GM21367 (cell line): Measurements from ENCODE around the gene LLCFC1.

Experiments used
- ATAC-seq: cut with Tn5 transposase; IDR thresholded peaks from one replicate; pipeline ENCODE4 v1.9.1; 2021; ENCODE audit not compliant: unreplicated experiment

LLCFC1 gene

DNA sequence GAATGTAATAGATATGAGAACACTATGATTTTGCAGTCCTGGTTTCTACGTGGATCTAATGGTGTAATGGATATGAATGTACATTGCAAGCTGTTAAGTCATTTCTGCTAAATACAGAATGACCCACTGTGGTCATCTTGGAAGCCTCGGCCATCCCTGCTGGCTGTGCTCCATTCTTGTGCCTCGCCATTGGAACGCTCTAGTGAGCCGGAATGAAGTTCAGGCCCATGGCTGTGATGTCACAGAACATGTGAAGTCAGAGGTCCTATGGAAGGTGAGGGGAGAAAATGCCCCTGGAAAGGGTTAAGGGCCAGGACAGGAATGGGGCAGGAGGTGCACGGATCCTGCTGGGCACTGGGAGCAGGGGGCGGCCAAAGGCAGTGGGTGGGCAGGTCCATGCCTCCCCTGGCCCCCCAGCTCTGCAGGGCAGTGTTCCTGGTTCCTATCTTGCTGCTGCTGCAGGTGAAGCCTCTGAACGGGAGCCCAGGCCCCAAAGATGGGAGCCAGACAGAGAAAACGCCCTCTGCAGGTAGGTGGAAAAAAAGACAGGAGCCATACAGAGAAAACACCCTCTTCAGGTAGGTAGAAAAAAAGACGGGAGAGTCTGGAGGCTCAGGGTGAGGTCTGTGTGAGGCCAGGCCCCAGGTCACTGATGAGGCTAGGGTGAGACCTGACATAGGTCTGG, at the start of gene LLCFC1:
Gene LLCFC1, plus strand, starts transcription at position 259 of the 685 bp plus-strand sequence. Its CDS starts 138 bp downstream, at position 397.
- no peak for ATAC-seq

DNA sequence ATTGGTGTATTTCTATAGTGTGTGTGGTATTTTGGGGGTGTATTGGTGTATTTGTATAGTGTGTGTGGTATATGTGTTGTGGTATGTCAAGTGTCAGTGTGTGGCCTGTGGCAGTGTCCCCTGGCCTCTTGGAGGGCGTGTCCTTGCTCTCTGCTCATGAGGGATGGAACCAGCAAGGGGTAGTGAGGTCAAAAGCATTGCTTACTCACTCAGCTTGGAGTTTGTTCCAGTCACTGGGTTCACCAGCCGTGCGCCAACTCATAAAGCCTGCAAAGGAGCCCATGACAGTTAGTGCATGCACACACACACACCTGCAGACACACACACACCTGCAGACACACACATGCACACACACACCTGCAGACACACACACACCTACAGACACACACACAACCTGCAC, 49.5 kb upstream of the LLCFC1 start:
- ATAC-seq: no peak

- ATAC-seq: no peak
Measured at GRCh38 chr7:142890874-142891485, 48.3 kb upstream of the LLCFC1 start.

DNA sequence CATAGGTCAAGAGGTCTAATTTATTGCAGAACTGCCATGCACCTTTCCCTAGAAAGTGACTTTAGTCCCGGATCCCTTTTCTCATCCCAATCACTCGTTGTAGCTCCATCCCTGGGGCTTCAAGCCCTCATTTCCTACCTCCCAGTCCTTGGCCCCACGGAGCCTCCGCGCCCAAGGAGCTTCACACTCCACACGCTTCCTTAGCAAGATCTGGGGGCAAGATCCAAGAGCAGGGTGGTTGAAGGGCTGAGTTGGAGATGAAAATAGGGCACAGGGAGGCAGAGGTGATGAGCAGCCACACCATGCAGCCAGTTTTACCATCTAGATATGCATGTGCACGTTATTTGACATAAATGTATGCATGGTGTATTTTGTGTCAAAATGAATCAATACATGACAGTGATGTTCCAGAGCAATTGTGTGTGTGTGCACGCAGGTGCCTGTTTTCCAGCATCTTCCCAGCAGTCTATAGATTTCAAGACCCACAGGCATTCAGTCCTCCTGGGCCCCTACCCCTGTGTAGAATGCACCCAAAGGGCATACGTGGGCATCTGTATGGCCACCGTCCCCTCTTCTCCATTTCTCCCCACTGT, 47.7 kb upstream of the LLCFC1 start:
- ATAC-seq: no peak

DNA sequence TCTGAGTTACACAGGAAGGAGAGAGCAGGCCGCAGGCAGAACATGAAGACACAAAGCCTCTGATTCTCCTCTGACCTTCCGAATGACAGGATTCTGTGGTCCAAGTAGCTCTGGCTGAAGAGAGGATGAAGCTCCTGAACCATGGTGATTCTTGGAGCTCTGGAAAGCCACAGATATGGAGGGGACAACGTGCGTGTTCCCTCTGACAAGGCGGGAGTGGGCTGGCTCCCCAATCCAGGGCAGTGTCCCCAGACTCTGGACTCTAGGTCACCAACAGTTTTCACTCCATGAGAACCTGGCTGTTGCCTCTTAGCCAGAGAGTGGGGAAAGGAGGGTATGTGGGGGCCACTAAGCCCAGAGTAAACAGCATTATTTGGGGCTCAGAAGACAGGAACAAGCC, 46.3 kb upstream of the LLCFC1 start:
- no peak for ATAC-seq

- ATAC-seq: no peak
Measured at GRCh38 chr7:142894112-142894984, 44.9 kb upstream of the LLCFC1 start.

GRCh38 chr7:142894985-142895593, 44.2 kb upstream of the LLCFC1 start:
- no peak for ATAC-seq

DNA sequence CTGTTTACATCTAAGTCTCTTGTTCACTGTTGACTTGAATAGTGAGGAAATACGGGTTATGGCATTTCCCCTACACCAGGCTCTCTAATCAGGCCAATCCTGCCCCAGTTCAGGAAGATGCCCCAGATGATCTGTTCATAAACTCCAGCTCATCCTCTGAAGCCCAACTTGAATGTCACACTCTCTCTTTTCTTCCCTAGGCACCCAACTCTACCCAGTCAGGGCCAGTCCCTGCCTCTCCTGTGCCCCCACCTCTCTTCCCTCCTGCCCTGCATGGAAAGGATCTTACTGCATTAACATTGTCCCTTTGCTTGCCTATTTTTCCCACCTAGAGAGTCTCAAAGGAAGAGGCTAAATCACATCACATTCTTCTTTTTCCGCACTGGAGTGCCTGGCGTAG, 43.1 kb upstream of the LLCFC1 start:
- ATAC-seq: no peak

GRCh38 chr7:142896741-142897379, 42.4 kb upstream of the LLCFC1 start:
- ATAC-seq: no peak

GRCh38 chr7:142897691-142898090, 41.6 kb upstream of the LLCFC1 start:
- no peak for ATAC-seq

- ATAC-seq: no peak
Measured at GRCh38 chr7:142898377-142899170, 40.7 kb upstream of the LLCFC1 start.

GRCh38 chr7:142899661-142900060, 39.6 kb upstream of the LLCFC1 start:
- no peak for ATAC-seq

- ATAC-seq: no peak
Measured at GRCh38 chr7:142901426-142902259, 37.6 kb upstream of the LLCFC1 start.

GRCh38 chr7:142904128-142904527, 35.2 kb upstream of the LLCFC1 start:
- ATAC-seq: no peak

DNA sequence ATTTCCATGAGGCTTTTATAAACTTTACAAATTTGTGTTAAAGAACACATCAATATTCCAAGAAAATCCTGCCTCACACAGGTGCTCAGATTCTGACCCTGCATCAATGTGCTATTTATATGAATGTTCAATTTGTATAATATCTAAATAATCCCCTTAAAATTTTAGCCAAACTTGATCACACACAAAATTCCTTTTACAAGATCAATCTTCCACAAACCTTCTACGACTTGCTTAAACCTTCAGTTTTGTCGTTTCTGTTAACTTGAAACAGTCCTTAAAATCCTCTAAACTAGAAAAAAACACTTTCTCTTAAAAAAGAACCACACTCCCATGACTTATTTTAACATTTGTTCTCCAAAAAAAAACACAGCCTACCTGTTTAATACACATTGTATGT, 33.5 kb upstream of the LLCFC1 start:
- ATAC-seq: no peak

- no peak for ATAC-seq
Measured at GRCh38 chr7:142906643-142907042, 32.6 kb upstream of the LLCFC1 start.

DNA sequence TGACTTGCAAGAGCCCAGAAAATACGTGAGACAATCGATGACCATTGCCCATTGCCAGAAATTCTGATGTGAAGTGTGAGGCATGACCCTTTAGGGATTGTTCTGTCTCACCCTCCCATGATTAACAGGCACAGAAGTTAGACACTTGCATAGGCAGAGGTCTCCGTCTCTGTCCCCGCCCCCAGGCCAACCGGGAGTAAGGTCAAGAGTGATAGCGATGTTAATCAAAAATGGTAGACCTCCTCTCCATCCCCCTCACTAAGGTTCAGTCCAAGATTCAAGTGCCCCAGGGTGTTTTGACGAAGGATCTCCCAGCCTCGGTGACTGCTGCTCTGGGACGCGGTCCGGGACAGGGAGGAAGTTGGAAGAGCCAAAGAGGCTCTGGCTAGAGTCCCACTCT, 31.0 kb upstream of the LLCFC1 start:
- ATAC-seq: no peak

- no peak for ATAC-seq
Measured at GRCh38 chr7:142908921-142909890, 30.1 kb upstream of the LLCFC1 start.
